GM12872 (cell line): Measurements from ENCODE around the gene KRTAP5-3.

Source experiments
- TF ChIP-seq, protein P1 (sequence below): IDR thresholded peaks from 3 replicates; pipeline ENCODE4 v1.5.1; 2011; ENCODE audit warnings: low read depth, mild to moderate bottlenecking, low read length, moderate library complexity; ENCODE audit not compliant: insufficient read depth

KRTAP5-3 gene

DNA sequence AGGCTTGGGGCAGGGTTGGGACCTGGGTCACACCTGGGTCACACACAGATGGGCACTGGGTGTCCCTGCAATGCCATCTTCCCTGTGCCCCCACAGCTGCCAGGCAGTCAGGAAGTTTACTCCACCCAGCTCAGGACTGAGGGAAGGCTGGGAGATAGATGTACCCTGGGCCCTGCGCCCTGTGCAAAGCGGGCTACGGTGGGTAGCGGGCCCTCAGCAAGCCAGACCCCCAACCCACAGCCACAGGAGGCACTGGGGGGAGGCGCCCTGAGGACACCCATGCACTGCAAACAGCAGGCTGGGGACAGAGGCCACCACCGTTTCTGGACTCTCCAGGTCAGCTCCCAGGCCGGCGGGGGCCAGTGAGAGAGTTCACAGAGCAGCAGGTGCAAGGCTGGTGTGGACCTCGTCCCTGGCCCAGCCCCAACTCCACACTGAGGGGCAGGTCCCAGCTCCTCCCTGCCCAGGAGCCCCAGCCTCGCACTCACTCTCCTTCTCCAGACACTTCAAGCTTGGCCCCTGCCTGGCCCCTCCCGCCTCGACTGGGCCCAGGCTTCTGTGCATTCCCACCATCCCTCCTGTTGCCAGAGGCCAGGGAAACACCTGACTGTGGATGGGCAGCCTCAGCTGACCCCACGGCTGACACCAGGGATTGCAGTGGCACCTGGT lies 41.1 kb downstream of the KRTAP5-3 start:
- TF ChIP-seq, protein P1, sequence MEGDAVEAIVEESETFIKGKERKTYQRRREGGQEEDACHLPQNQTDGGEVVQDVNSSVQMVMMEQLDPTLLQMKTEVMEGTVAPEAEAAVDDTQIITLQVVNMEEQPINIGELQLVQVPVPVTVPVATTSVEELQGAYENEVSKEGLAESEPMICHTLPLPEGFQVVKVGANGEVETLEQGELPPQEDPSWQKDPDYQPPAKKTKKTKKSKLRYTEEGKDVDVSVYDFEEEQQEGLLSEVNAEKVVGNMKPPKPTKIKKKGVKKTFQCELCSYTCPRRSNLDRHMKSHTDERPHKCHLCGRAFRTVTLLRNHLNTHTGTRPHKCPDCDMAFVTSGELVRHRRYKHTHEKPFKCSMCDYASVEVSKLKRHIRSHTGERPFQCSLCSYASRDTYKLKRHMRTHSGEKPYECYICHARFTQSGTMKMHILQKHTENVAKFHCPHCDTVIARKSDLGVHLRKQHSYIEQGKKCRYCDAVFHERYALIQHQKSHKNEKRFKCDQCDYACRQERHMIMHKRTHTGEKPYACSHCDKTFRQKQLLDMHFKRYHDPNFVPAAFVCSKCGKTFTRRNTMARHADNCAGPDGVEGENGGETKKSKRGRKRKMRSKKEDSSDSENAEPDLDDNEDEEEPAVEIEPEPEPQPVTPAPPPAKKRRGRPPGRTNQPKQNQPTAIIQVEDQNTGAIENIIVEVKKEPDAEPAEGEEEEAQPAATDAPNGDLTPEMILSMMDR, result no peak

DNA sequence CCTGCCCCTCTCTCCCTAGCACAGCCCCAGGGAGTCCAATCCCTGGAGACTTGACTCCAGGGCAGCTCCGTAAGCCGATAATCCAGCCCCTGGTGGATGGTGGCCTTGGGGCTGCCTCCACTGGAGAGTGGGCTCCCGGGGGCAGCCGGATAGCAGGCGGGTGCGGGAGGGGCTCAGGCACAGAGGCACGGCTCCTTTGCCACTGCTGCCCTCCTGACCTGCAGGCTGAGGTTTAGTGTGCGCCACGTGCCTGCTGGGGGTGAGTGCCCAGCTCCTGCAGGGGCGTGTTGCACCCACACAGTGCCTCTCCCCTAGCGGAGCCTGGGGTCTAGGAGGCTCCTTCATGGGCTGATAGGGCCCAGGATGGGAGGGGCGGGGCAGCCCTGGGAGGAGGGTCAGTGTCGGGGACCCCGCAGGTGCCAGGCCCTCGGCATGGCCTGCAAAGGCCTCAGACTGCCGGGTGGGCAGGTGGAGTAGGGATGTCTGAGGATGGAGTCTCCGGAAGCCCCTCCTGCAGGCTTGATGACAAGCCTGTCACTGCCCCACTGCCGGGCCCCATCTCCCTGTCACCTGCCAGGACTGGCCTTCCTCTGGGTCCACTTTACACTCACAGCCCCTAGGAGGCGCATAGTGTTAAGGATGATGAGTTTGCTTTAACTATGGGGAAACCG lies 41.7 kb downstream of the KRTAP5-3 start:
- TF ChIP-seq, protein P1, result peak; percentile 36; the same call in 1 of the 3 replicates

DNA sequence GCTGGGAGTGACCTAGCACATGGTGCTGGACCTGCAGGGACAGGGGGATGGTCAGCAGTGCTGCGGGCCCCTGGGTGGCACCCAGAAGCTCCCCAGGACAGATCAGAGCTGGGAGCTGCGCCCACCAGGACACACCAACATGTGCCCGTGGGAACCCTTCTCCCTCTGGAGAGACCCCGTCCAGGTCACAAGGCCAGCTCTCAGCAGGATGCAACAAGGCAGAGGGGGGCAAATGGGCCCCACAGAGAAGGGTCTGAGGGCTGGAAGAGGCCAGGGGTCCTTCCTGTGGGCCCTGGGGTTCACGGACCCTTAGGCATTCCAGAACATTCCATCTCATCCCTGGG lies 42.4 kb downstream of the KRTAP5-3 start:
- TF ChIP-seq, protein P1, result no peak

DNA sequence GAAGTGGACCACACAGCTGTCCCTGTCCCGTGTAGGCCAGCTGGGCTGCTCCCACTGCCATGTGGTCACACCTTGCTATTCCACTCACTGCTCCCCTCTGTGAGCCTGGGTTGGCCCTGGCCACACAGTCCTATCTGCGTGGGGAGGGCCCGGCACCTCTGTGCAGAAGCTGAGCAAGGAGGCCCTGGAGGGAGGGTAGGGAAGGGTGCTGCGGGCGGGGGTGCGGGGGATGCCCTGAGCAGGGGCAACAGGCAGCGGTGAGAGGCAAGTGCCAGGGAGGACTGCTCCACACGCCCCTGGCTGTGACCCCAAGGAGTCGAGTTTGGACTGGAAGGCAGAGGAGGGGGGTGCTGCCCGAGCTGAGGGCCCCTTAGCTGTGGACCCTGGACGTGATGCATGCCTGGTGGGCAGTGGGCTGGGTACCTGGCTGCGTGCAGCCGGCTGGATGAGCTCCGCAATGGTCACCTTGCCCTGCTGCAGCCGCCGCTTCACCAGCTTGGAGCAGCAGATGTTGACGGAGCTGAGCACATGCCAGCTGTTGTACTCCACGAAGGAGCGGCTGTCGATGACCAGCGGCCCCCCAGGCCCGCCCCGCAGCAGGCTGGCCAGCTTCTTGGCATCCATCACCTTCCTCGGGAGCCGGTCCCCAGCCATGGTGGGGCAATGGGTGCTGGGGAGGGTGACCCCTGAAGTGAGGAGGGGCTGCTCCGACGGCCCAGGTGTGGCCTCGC lies 42.9 kb downstream of the KRTAP5-3 start:
- TF ChIP-seq, protein P1, result no peak

DNA sequence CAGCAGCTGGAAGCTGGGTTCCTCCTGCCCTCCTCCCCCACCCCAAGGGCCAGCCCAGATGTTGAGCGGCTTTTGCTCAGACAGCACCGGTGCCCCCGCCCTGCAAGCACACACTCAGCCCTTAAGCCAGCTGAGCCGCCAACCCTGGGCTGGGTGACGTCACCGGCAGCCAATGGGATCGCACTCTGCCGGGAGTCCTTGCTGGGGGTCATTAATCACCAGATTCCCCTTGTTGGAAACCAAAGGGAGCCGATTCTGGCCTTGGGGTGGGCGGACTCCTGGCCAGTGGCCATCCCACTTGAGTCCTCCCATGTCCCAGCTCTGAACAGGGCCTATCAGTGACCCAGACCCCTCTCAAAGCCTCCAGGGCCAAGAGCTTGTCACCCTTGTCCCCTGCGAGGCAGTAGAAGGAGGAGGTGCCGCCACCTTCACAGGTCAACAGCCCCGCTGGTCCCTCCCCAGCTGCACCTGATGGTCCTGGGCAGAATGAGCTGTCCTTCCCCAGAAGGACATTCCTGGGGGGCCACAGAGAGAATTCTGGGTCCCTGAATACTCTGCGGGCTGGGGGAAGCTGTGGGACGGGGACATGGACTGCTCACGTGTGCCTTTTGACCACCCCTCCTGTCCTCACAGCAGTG lies 43.6 kb downstream of the KRTAP5-3 start:
- TF ChIP-seq, protein P1, result no peak

DNA sequence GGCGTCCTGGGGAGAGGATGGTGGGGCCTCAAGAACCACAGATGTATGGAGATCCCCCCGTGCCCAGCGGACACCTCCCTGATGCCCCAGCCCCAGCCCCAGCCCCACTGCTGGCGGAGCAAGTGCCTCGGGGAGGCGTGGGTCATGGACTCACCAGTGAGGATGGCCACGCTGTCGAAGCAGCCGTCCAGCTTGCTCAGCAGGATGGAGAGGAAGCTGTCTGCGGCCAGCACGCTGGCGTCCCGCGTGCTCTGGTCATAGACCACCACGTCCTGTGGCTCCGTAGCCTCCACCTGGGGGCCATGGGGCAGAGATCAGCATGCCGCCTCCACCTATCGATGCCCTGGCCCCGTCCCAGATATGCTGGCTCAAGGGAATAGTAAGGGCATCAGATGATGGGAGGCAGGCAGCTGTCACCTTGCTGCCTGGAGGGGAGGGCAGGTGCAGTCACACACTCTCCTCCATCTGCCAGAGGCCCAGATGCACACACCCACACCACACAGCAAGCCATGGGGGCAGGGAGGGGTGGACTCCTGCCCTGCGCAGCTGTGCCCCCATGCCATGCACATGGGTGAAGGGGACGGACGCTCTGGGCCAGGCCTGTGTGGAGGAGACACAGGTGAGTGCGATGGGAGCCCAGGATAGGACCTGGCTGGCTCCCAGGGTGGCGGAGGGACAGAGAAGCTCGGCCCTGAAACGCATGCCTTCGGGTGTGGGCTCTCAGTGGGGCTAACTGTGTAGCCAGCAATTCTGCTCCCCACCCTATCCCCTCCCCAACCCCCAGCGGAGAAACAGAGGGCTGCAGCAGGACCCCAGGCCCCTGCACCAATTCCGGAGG lies 44.3 kb downstream of the KRTAP5-3 start:
- TF ChIP-seq, protein P1, result no peak
